GM12801 (cell line): ENCODE data around the gene TTC6.

Experiments
- TF ChIP-seq, protein P1 (sequence below): IDR thresholded peaks from one replicate; pipeline ENCODE4 v1.5.1; 2011; ENCODE audit warnings: control low read depth; ENCODE audit not compliant: insufficient read length; ENCODE audit errors: extremely low read depth

The TTC6 gene

GRCh38 chr14:37601865-37602264 lies 6.4 kb downstream of the TTC6 start:
- TF ChIP-seq, protein P1, sequence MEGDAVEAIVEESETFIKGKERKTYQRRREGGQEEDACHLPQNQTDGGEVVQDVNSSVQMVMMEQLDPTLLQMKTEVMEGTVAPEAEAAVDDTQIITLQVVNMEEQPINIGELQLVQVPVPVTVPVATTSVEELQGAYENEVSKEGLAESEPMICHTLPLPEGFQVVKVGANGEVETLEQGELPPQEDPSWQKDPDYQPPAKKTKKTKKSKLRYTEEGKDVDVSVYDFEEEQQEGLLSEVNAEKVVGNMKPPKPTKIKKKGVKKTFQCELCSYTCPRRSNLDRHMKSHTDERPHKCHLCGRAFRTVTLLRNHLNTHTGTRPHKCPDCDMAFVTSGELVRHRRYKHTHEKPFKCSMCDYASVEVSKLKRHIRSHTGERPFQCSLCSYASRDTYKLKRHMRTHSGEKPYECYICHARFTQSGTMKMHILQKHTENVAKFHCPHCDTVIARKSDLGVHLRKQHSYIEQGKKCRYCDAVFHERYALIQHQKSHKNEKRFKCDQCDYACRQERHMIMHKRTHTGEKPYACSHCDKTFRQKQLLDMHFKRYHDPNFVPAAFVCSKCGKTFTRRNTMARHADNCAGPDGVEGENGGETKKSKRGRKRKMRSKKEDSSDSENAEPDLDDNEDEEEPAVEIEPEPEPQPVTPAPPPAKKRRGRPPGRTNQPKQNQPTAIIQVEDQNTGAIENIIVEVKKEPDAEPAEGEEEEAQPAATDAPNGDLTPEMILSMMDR, result no peak

DNA sequence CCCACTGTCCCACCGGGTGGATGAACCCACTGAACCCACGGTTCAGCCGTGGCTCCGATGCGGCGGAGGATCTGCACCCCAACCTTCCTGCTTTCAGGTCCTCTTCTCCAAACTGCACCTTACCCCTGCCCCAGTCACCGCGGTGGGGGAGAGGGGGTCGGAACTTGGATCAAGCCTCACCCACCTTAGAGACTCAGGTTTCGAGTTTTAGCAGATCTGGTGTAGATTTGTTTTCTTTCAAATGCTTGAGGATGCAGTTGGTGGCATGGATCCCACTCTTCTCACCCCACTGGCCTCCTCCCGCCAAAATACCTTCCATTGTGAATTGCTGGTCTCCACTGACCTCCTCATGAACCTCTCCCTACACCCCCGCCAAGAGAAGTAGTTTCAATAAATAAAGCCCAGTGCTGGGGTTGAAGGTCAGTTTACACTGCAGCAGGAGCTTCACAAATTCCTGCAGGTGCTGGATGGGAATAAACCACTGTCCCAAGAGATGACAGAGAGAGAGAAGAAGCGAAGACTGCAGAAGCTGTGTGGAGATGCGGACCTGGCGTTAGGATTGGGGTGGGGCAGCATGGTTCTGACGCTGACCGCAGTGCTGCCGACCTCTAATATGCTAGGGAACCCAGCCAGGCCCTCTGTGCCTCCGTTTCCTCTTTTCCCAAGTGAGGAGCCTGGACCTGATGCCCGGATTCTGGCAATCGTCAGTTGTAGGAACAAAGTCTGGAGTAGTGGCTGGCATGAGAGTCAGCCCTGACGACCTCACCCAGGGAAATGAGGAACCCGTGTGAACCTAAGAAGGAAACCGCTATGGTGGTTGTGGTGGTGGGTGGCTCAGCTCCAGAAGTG lies 7.4 kb downstream of the TTC6 start:
- TF ChIP-seq, protein P1, result no peak

GRCh38 chr14:37603688-37604251 lies 8.3 kb downstream of the TTC6 start:
- TF ChIP-seq, protein P1, result no peak

DNA sequence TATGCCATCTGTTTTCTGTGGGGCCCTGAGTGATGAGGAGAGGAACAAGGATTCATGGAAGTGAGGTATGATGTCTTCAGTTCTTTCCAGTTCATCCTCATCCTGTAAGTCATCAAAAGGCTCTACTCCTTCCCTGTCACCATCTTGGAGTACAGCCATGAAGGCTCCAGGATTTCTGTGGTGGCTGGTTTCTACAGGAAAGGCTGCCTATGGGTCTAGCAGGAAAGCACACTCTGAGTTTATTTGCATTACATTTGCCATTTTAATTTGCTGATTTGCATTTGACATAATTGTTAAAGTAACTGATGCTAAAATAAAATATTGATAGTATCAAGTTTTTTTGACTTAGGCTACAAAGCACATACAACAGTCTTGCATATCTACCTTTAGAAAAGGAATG lies 11.2 kb downstream of the TTC6 start:
- TF ChIP-seq, protein P1, result no peak

DNA sequence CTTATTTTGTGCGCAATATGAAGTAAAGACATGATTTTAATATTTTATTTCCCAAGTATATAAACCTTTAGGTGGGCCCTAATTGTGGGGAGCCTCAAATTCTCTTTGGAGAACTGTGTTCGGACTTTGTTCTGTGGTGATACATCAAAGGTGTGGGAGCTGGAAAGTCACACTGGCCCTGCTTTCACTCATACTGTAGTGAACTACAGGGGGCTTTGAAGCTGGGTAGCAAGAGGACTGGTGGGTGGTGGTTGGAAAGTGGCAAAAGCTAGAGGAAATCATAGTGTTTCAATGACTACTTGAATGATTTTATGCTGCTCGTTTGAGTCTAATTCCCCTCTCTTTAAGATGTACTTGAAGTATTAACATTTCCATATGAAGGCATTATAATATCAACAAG lies 13.2 kb downstream of the TTC6 start:
- TF ChIP-seq, protein P1, result no peak

- TF ChIP-seq, protein P1, result no peak
Observed at GRCh38 chr14:37610945-37611523, 15.6 kb downstream of the TTC6 start.

GRCh38 chr14:37615582-37616289 lies 20.3 kb downstream of the TTC6 start:
- TF ChIP-seq, protein P1, result no peak
